HEK293 (cell line): ENCODE results near the gene FUT4.

Source experiments
- ELK4 ChIP-seq: IDR thresholded peaks from 2 replicates; pipeline ENCODE4 v1.6.1; 2011; ENCODE audit warnings: mild to moderate bottlenecking, low read depth, low read length, borderline replicate concordance
- TSHZ1 ChIP-seq: fragments of 450-650 bp; formaldehyde crosslinking; IDR thresholded peaks from 2 replicates; pipeline ENCODE4 v1.5.1; 2016; ENCODE audit warnings: missing biosample characterization, missing genetic modification characterization, borderline replicate concordance
- ZNF394 ChIP-seq: fragments of 450-650 bp; formaldehyde crosslinking; IDR thresholded peaks from 2 replicates; pipeline ENCODE4 v1.5.1; 2016; ENCODE audit warnings: missing biosample characterization, missing genetic modification characterization, mild to moderate bottlenecking, moderate library complexity, borderline replicate concordance
- TF ChIP-seq, protein P1 (sequence below): fragments of 450-650 bp; formaldehyde crosslinking; IDR thresholded peaks from 2 replicates; pipeline ENCODE4 v1.5.1; 2016; ENCODE audit warnings: missing biosample characterization, missing genetic modification characterization

DNA sequence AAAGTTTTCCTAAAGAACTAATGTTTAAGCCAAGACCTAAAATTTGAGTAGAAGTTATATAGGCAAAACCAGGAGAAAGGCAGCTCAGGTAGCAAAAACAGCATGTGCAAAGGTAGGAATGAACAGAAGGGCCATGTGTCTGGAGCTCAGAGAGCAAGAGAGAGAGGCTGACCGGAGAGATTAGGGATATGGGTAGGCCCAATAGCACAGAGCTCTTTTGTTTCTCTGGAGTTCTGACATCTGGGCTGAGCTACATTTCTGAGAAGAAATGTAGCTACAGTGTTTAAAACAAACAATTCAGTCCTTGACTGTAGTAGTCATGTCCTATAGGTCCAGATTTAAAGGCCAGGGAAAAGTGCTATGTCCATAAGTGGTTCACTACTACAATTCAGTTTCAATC is 27.0 kb upstream of the FUT4 start:
- TF ChIP-seq, protein P1, sequence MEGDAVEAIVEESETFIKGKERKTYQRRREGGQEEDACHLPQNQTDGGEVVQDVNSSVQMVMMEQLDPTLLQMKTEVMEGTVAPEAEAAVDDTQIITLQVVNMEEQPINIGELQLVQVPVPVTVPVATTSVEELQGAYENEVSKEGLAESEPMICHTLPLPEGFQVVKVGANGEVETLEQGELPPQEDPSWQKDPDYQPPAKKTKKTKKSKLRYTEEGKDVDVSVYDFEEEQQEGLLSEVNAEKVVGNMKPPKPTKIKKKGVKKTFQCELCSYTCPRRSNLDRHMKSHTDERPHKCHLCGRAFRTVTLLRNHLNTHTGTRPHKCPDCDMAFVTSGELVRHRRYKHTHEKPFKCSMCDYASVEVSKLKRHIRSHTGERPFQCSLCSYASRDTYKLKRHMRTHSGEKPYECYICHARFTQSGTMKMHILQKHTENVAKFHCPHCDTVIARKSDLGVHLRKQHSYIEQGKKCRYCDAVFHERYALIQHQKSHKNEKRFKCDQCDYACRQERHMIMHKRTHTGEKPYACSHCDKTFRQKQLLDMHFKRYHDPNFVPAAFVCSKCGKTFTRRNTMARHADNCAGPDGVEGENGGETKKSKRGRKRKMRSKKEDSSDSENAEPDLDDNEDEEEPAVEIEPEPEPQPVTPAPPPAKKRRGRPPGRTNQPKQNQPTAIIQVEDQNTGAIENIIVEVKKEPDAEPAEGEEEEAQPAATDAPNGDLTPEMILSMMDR (tag by site-specific recombination) = no peak
- TF ChIP-seq ELK4 = no peak
- no peak for TF ChIP-seq ZNF394 (tag by site-specific recombination)
- no peak for TF ChIP-seq TSHZ1 (tag by site-specific recombination)
